H1 (cell line): ENCODE data around the gene PLD6. TPM values are rescaled to one million over a fixed set of nuclear protein-coding genes. Genes with fewer than 3 reads are reported as not detected.

Experiments used
- CTCF ChIA-PET: fragments of 300-600 bp; sonication (Branson Sonifier 250); formaldehyde crosslinking; loops from one replicate; lab custom pipeline; 2021; ENCODE audit not compliant: partially characterized antibody; lab: Charles Lee
- POLR2A ChIA-PET: fragments of 300-600 bp; sonication (Branson Sonifier 250); formaldehyde crosslinking; loops from one replicate; lab custom pipeline; 2021; ENCODE audit warnings: inconsistent platforms; ENCODE audit not compliant: partially characterized antibody; lab: Charles Lee
- DNase-seq, 2 experiments: peaks; one replicate each; pipeline versions ENCODE4 v3.0.0 to v3.0.0-alpha.2; 2010 to 2022; ENCODE audit warnings: low spot score in 2 of 2, low read depth in 1 of 2, mixed read lengths in 1 of 2
- FAIRE-seq: peaks from 2 replicates; lab custom pipeline; 2011; peaks lifted over from hg19 to GRCh38; lab: Jason Lieb, UNC
- H2AFZ ChIP-seq: 2 replicates; pipeline ENCODE4 v1.8.1; 2012; ENCODE audit warnings: low read length, inconsistent platforms
- H2AK5ac ChIP-seq: 2 replicates; pipeline ENCODE4 v1.6.1; 2013; ENCODE audit warnings: low read depth, low read length
- H2BK120ac ChIP-seq: replicated peaks from 2 replicates; pipeline ENCODE3; 2013; ENCODE audit warnings: low read depth, low read length, inconsistent platforms
- H2BK12ac ChIP-seq: 2 replicates; pipeline ENCODE4 v1.6.1; 2013; ENCODE audit warnings: low read depth, low read length
- H2BK15ac ChIP-seq: 2 replicates; pipeline ENCODE4 v1.6.1; 2013; ENCODE audit warnings: low read length
- H2BK20ac ChIP-seq: 2 replicates; pipeline ENCODE4 v1.6.1; 2013; ENCODE audit warnings: low read length
- H2BK5ac ChIP-seq: 2 replicates; pipeline ENCODE4 v1.6.1; 2013; ENCODE audit warnings: low read depth, low read length
- H3K14ac ChIP-seq: 2 replicates; pipeline ENCODE4 v1.6.1; 2013; ENCODE audit warnings: inconsistent platforms; ENCODE audit not compliant: insufficient read length
- H3K18ac ChIP-seq: 2 replicates; pipeline ENCODE4 v1.6.1; 2013; ENCODE audit warnings: low read length; ENCODE audit errors: extremely low read depth
- H3K23ac ChIP-seq: 2 replicates; pipeline ENCODE4 v1.6.1; 2013; ENCODE audit warnings: inconsistent platforms; ENCODE audit not compliant: insufficient read length
- H3K23me2 ChIP-seq: 2 replicates; pipeline ENCODE4 v1.6.1; 2013; ENCODE audit warnings: low read depth, low read length
- H3K27ac ChIP-seq: 2 replicates; pipeline ENCODE4 v1.6.1; 2011; ENCODE audit warnings: low read depth, low read length, inconsistent platforms
- H3K27me3 ChIP-seq, 4 experiments: replicated peaks in 1 of 4; 1 replicate in 1 of 4; 2 replicates in 3 of 4; pipeline versions ENCODE4 v1.6.1 to v1.8.1; 2011 to 2013; ENCODE audit warnings: low read length in 3 of 4, mild to moderate bottlenecking in 3 of 4, inconsistent platforms in 2 of 4, mixed read lengths in 2 of 4, moderate library complexity in 1 of 4; ENCODE audit not compliant: control insufficient read depth in 3 of 4, insufficient read depth in 3 of 4; ENCODE audit errors: extremely low read depth in 1 of 4
- H3K36me3 ChIP-seq, 4 experiments: 2 replicates each; pipeline versions ENCODE4 v1.6.1 to v1.8.1; 2011 to 2013; ENCODE audit warnings: mild to moderate bottlenecking in 4 of 4, low read length in 3 of 4, moderate library complexity in 2 of 4, control low read depth in 1 of 4, inconsistent platforms in 1 of 4; ENCODE audit not compliant: insufficient read depth in 4 of 4, control insufficient read depth in 2 of 4
- H3K4ac ChIP-seq: replicated peaks from 2 replicates; pipeline ENCODE3; 2013; ENCODE audit warnings: low read length, low read depth, mixed read lengths, inconsistent platforms; ENCODE audit not compliant: insufficient read length
- H3K4me1 ChIP-seq, 4 experiments: replicated peaks in 1 of 4; 1 replicate in 1 of 4; 2 replicates in 3 of 4; pipeline versions ENCODE4 v1.6.1 to v1.8.1; 2011 to 2013; ENCODE audit warnings: low read length in 3 of 4, inconsistent platforms in 2 of 4, mixed read lengths in 1 of 4; ENCODE audit not compliant: insufficient read depth in 4 of 4, control insufficient read depth in 3 of 4
- H3K4me2 ChIP-seq, 2 experiments: 2 replicates each; pipeline versions ENCODE4 v1.6.1 to v1.8.1; 2011 to 2013; ENCODE audit warnings: low read depth in 2 of 2, low read length in 2 of 2, control low read depth in 1 of 2, inconsistent platforms in 1 of 2, mild to moderate bottlenecking in 1 of 2; ENCODE audit not compliant: insufficient read depth in 1 of 2
- H3K4me3 ChIP-seq, 4 experiments: fragments of 200-600, 300-600 bp in 1 of 4; sonication (generic), shearing (Covaris generic), sonication (Bioruptor Twin) in 1 of 4; 2 replicates each; pipeline versions ENCODE4 v1.5.1 to v1.8.1; 2011 to 2016; ENCODE audit warnings: low read length in 4 of 4, low read depth in 3 of 4, control low read depth in 2 of 4, inconsistent platforms in 2 of 4, mild to moderate bottlenecking in 2 of 4, mixed read lengths in 1 of 4, moderate library complexity in 1 of 4; ENCODE audit not compliant: insufficient read depth in 2 of 4; ENCODE audit errors: extremely low read depth in 1 of 4
- H3K56ac ChIP-seq: replicated peaks from 2 replicates; pipeline ENCODE3; 2013; ENCODE audit warnings: low read depth, mild to moderate bottlenecking, mixed read lengths, low read length, inconsistent platforms; ENCODE audit not compliant: insufficient read length
- H3K79me1 ChIP-seq: 2 replicates; pipeline ENCODE4 v1.6.1; 2013; ENCODE audit warnings: low read depth, low read length, control low read depth
- H3K79me2 ChIP-seq, 2 experiments: 2 replicates each; pipeline versions ENCODE4 v1.6.1 to v1.8.1; 2012 to 2013; ENCODE audit warnings: low read length in 2 of 2, mild to moderate bottlenecking in 2 of 2, inconsistent platforms in 1 of 2; ENCODE audit not compliant: insufficient read depth in 2 of 2, control insufficient read depth in 1 of 2
- H3K9ac ChIP-seq, 4 experiments: replicated peaks in 1 of 4; 1 replicate in 1 of 4; 2 replicates in 3 of 4; pipeline versions ENCODE4 v1.6.1 to v1.8.1; 2011 to 2013; ENCODE audit warnings: low read depth in 3 of 4, low read length in 3 of 4, control low read depth in 2 of 4, mild to moderate bottlenecking in 2 of 4, moderate library complexity in 2 of 4, inconsistent platforms in 1 of 4; ENCODE audit errors: extremely low read depth in 1 of 4
- H3K9me3 ChIP-seq, 2 experiments: 2 replicates each; pipeline versions ENCODE4 v1.6.1 to v1.8.1; 2012 to 2013; ENCODE audit warnings: mild to moderate bottlenecking in 2 of 2, moderate library complexity in 2 of 2, control low read depth in 1 of 2, inconsistent platforms in 1 of 2, low read depth in 1 of 2, low read length in 1 of 2, mixed read lengths in 1 of 2; ENCODE audit not compliant: insufficient read depth in 2 of 2
- H4K20me1 ChIP-seq, 2 experiments: replicated peaks in 1 of 2; 2 replicates each; pipeline versions ENCODE3 to v1.8.1; 2011 to 2013; ENCODE audit warnings: inconsistent platforms in 2 of 2, low read length in 2 of 2, mild to moderate bottlenecking in 1 of 2; ENCODE audit not compliant: insufficient read depth in 2 of 2, control insufficient read depth in 1 of 2
- H4K5ac ChIP-seq: 2 replicates; pipeline ENCODE4 v1.6.1; 2013; ENCODE audit warnings: low read length, low read depth, mixed read lengths, inconsistent platforms; ENCODE audit not compliant: insufficient read length
- H4K8ac ChIP-seq: 2 replicates; pipeline ENCODE4 v1.8.0; 2013; ENCODE audit warnings: mild to moderate bottlenecking, moderate library complexity, low read length, inconsistent platforms; ENCODE audit not compliant: insufficient read depth; ENCODE audit errors: extremely low read depth
- H4K91ac ChIP-seq: replicated peaks from 2 replicates; pipeline ENCODE3; 2013; ENCODE audit warnings: low read length, mixed read lengths, inconsistent platforms; ENCODE audit not compliant: insufficient read length
- CBX5 ChIP-seq: fragments of 300-800, 300-1000 bp; sonication (generic); IDR thresholded peaks from 2 replicates; pipeline ENCODE4 v1.7.1; 2016; ENCODE audit warnings: antibody characterized with exemption, low read length, low read depth
- EZH2 ChIP-seq: fragments of 200-600 bp; sonication (generic); IDR thresholded peaks from 2 replicates; pipeline ENCODE4 v1.7.1; 2012; ENCODE audit warnings: low read depth, mild to moderate bottlenecking, moderate library complexity, low read length, inconsistent platforms; ENCODE audit not compliant: severe bottlenecking
- JUND ChIP-seq: IDR thresholded peaks from 2 replicates; pipeline ENCODE4 v1.6.1; 2011; ENCODE audit warnings: mild to moderate bottlenecking, improper control_type of control experiment, low read length
- NRF1 ChIP-seq: IDR thresholded peaks from 2 replicates; pipeline ENCODE4 v1.6.1; 2011; ENCODE audit warnings: mild to moderate bottlenecking, low read depth, low read length, improper control_type of control experiment
- RFX5 ChIP-seq: IDR thresholded peaks from 2 replicates; pipeline ENCODE4 v1.6.1; 2011; ENCODE audit warnings: low read depth, low read length, improper control_type of control experiment, borderline replicate concordance
- SRF ChIP-seq: IDR thresholded peaks from 2 replicates; pipeline ENCODE4 v1.6.1; 2011; ENCODE audit warnings: mild to moderate bottlenecking, low read depth, low read length, moderate library complexity
- ZNF274 ChIP-seq: IDR thresholded peaks from 2 replicates; pipeline ENCODE4 v1.7.0; 2012; ENCODE audit warnings: low read length, borderline replicate concordance; ENCODE audit errors: extremely low read depth
- WGBS, 2 experiments: shearing (Covaris generic) in 1 of 2; methylation state at CpG; one replicate each; pipeline versions ENCODE4 v1.1.6 to v1.1.7; 2013 to 2015; ENCODE audit warnings: low lambda C conversion rate in 2 of 2, mixed read lengths in 2 of 2, inconsistent platforms in 1 of 2, low coverage in 1 of 2, missing lambda C conversion rate in 1 of 2; ENCODE audit not compliant: insufficient replicate concordance in 2 of 2, insufficient coverage in 1 of 2, insufficient read length in 1 of 2; ENCODE audit errors: extremely low coverage in 1 of 2, missing lambda C conversion rate in 1 of 2; 5-methylcytosine and 5-hydroxymethylcytosine counted together
- polyA plus RNA-seq, 7 experiments: library from polyadenylated mRNA; depleted of rRNA in 3 of 7; stranded (reverse) in 5 of 7; unstranded in 2 of 7; fragments of >200 nt in 5 of 7; fragments of 200-250 nt in 2 of 7; gene quantifications; 1 replicate in 5 of 7; 2 replicates in 1 of 7; 4 replicates in 1 of 7; pipeline versions ENCODE4 v1.2.1 to v1.2.3, GENCODE V29; 2011 to 2013; ENCODE audit warnings: missing spikeins in 2 of 7, mixed read lengths in 2 of 7
- total RNA-seq: library from RNA; stranded (reverse); fragmentation: NEBNext Ultra II Directional; extraction: Animal tissue kit (Norgen Biotek cat#: 25700); gene quantifications from 2 replicates; pipeline ENCODE4 v1.2.1, GENCODE V29; 2021
- TF ChIP-seq, protein P1 (sequence below): IDR thresholded peaks from 2 replicates; pipeline ENCODE4 v1.6.1; 2011; ENCODE audit warnings: low read depth, mild to moderate bottlenecking, low read length; ENCODE audit not compliant: insufficient read depth
- TF ChIP-seq, protein P2 (sequence below): IDR thresholded peaks from 2 replicates; pipeline ENCODE4 v1.6.1; 2012; ENCODE audit warnings: inconsistent platforms
- TF ChIP-seq, protein P3 (sequence below): IDR thresholded peaks from 2 replicates; pipeline ENCODE4 v1.6.1; 2012; ENCODE audit warnings: inconsistent platforms

Gene PLD6
- total and polyA plus RNA-seq, 2 of the 8 experiments (the other 6 are each of a cell fraction or from before 2014, with no cell fraction given): 0.20 to 0.22 TPM

DNA sequence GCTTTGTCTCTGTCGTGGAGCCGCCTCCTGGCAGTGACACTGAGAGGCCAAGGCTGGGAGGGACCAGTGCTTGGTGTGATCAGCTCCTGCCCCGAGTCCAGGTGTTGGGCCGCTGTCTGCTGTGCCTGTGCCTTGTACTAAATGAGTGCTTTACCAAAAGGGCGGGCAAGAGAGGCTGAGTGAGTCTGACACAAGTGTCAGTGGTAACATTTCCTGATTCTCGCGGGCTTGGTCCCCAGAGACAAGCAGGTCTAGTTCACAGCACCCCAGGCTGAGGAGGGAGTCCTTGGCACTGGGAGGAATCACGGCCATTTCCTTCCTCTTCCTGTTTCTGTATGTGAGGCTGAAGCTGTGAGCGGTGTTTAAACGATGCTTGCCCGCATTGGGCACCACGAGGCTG is 30.2 kb downstream of the PLD6 start:
- Histone ChIP-seq H3K36me3 (peaks cover 5 to 39% (median 27%) of the 10 kb centered on the region in 4 experiments; a peak in 7 of 8 replicates), H3K4me1 (no peaks in the 10 kb centered on the region), H2BK120ac (no peak overlapping the region), H4K20me1 (peaks cover 0 to 14% of the 10 kb centered on the region in 2 experiments), H2BK20ac (no peak overlapping the region), H3K4me2 (no peak overlapping the region), H4K8ac (no peak overlapping the region), H3K79me1 (no peaks in the 10 kb centered on the region), H3K27me3 (no peaks in the 10 kb centered on the region), H2BK12ac (no peak overlapping the region), H2AFZ (no peak overlapping the region), H3K27ac (no peak overlapping the region), H3K18ac (no peak overlapping the region), H2BK5ac (no peak overlapping the region), H4K91ac (no peak overlapping the region), H3K23me2 (no peaks in the 10 kb centered on the region), H3K23ac (no peak overlapping the region), H4K5ac (no peak overlapping the region), H3K4ac (no peak overlapping the region), H2BK15ac (no peak overlapping the region), H3K4me3 (no peak overlapping the region), H3K9me3 (no peaks in the 10 kb centered on the region), H3K79me2 (no peaks in the 10 kb centered on the region), H2AK5ac (no peak overlapping the region), H3K56ac (no peak overlapping the region), H3K9ac (no peak overlapping the region), H3K14ac (no peak overlapping the region)
- DNase-seq (no peak), FAIRE-seq (no peak)
- WGBS, 2 experiments: 87% methylated on average over 12 of the region's 12 CpGs; no CpG with 5 or more reads in 1 of the 2 experiments
- TF ChIP-seq, protein P1, sequence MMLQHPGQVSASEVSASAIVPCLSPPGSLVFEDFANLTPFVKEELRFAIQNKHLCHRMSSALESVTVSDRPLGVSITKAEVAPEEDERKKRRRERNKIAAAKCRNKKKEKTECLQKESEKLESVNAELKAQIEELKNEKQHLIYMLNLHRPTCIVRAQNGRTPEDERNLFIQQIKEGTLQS: no peak
- no peak for TF ChIP-seq JUND
- TF ChIP-seq ZNF274: no peak
- TF ChIP-seq NRF1: no peak
- TF ChIP-seq, protein P2, sequence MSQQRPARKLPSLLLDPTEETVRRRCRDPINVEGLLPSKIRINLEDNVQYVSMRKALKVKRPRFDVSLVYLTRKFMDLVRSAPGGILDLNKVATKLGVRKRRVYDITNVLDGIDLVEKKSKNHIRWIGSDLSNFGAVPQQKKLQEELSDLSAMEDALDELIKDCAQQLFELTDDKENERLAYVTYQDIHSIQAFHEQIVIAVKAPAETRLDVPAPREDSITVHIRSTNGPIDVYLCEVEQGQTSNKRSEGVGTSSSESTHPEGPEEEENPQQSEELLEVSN: no peak
- no peak for TF ChIP-seq SRF
- TF ChIP-seq RFX5: no peak
- TF ChIP-seq, protein P3, sequence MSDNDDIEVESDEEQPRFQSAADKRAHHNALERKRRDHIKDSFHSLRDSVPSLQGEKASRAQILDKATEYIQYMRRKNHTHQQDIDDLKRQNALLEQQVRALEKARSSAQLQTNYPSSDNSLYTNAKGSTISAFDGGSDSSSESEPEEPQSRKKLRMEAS: no peak
- TF ChIP-seq CBX5: no peak
- no peak for TF ChIP-seq EZH2
- CTCF ChIA-PET: interaction anchor here (0.7 to 1.6 kb wide), 2 partner anchors 9 to 14 kb away, joined by 3 to 8 read pairs; no protein-coding TSS in a partner anchor
- POLR2A ChIA-PET: no interaction called here
